Panc1 (cell line): Measurements from ENCODE around the gene DNAAF6. TPM values are rescaled to one million over a fixed set of nuclear protein-coding genes. Genes with fewer than 3 reads are reported as not detected.
"Not testable (repeated sequence)": the region's sequence is repeated elsewhere in the genome, so short reads cannot be mapped to it uniquely, and the experiment has no call there.

Source experiments
- ATAC-seq: fragments of 200-7000 bp; cut with Tn5 transposase; 2 replicates; pipeline ENCODE4 v1.9.1; 2020; ENCODE audit warnings: mild to moderate bottlenecking, moderate library complexity
- BruUV-seq: library from RNA; stranded (reverse); fragments of 400-500 nt; replicated peaks from 2 replicates; lab custom pipeline; 2021; lab: Mats Ljungman, UMichigan
- CTCF ChIA-PET: fragments of 300-600 bp; sonication (Branson Sonifier 250); formaldehyde crosslinking; loops from one replicate; lab custom pipeline; 2022; ENCODE audit warnings: antibody characterized with exemption; lab: Charles Lee
- POLR2A ChIA-PET: fragments of 300-600 bp; sonication (Branson Sonifier 250); formaldehyde crosslinking; loops from one replicate; lab custom pipeline; 2022; ENCODE audit warnings: antibody characterized with exemption; lab: Charles Lee
- DNase-seq: peaks from one replicate; pipeline ENCODE4 v3.0.0-alpha.2; 2010; ENCODE audit warnings: low read depth, low spot score
- H3K27ac ChIP-seq: 2 replicates; pipeline ENCODE4 v1.5.1; 2011; ENCODE audit warnings: mild to moderate bottlenecking, low read length, inconsistent platforms
- H3K27me3 ChIP-seq: fragments of 200-500 bp; sonication (Bioruptor generic); 2 replicates; pipeline ENCODE4 v1.6.0; 2014; ENCODE audit warnings: low read length, inconsistent platforms; ENCODE audit not compliant: control insufficient read depth, insufficient read depth
- H3K36me3 ChIP-seq: fragments of 200-500 bp; sonication (Bioruptor generic); 2 replicates; pipeline ENCODE4 v1.5.1; 2014; ENCODE audit warnings: inconsistent platforms, mild to moderate bottlenecking, low read length, moderate library complexity; ENCODE audit not compliant: control insufficient read depth, insufficient read depth
- H3K4me1 ChIP-seq: 2 replicates; pipeline ENCODE4 v1.5.1; 2011; ENCODE audit warnings: inconsistent platforms, mild to moderate bottlenecking, low read length, moderate library complexity; ENCODE audit not compliant: control insufficient read depth, insufficient read depth
- H3K4me3 ChIP-seq, 2 experiments: 2 replicates each; pipeline ENCODE4 v1.5.1; 2011 to 2012; ENCODE audit warnings: low read depth in 2 of 2, low read length in 2 of 2, mild to moderate bottlenecking in 2 of 2, inconsistent platforms in 1 of 2, moderate library complexity in 1 of 2
- H3K9me3 ChIP-seq: fragments of 200-500 bp; sonication (Bioruptor generic); 2 replicates; pipeline ENCODE4 v1.5.1; 2014; ENCODE audit warnings: low read depth, mild to moderate bottlenecking, inconsistent platforms, low read length, moderate library complexity; ENCODE audit not compliant: control insufficient read depth, insufficient read depth
- CTCF ChIP-seq: fragments of 450-650 bp; IDR thresholded peaks from 2 replicates; pipeline ENCODE4 v1.5.1; 2017; ENCODE audit warnings: mild to moderate bottlenecking
- POLR2AphosphoS5 ChIP-seq: IDR thresholded peaks from 2 replicates; pipeline ENCODE4 v1.6.1; 2012; ENCODE audit warnings: mild to moderate bottlenecking, low read depth, low read length, moderate library complexity
- REST ChIP-seq, 2 experiments: IDR thresholded peaks; 2 replicates each; pipeline ENCODE4 v1.6.1; 2011 to 2012; ENCODE audit warnings: low read depth in 2 of 2, control low read depth in 1 of 2, low read length in 1 of 2, mild to moderate bottlenecking in 1 of 2, moderate library complexity in 1 of 2; ENCODE audit not compliant: insufficient read depth in 1 of 2
- SIN3A ChIP-seq: IDR thresholded peaks from 2 replicates; pipeline ENCODE4 v1.6.1; 2012; ENCODE audit warnings: low read depth, mild to moderate bottlenecking, low read length, moderate library complexity, borderline replicate concordance; ENCODE audit not compliant: insufficient read depth
- TCF7L2 ChIP-seq: IDR thresholded peaks from 2 replicates; pipeline ENCODE4 v1.6.1; 2011; ENCODE audit warnings: mild to moderate bottlenecking, low read depth, low read length, inconsistent platforms
- in situ Hi-C: cut with HindIII; loops from 2 replicates; pipeline ENCODE4 v1.10.0; 2016; ENCODE audit warnings: low sequenced_read_pairs, low pct_unique_long_range_greater_than_20kb
- intact Hi-C: fragments of 100-400 bp; cut with micrococcal nuclease; formaldehyde crosslinking; loops from one replicate; pipeline ENCODE4 v1.10.0; 2022; ENCODE audit not compliant: unreplicated experiment
- total RNA-seq: library from RNA; stranded (reverse); gene quantifications from one replicate; pipeline ENCODE4 v1.2.1, GENCODE V29; 2021; ENCODE audit not compliant: unreplicated experiment

DNAAF6 gene
- total RNA-seq, 1 experiment from 2014 or later: not detected

GRCh38 chrX:107197319-107197718, 9.1 kb upstream of the DNAAF6 start:
- Histone ChIP-seq H3K27ac (no peak overlapping the region), H3K4me1 (no peaks in the 10 kb centered on the region), H3K27me3 (no peaks in the 10 kb centered on the region), H3K4me3 (no peak overlapping the region), H3K36me3 (no peaks in the 10 kb centered on the region), H3K9me3 (no peaks in the 10 kb centered on the region)
- CTCF ChIA-PET: no interaction called here
- intact Hi-C loops: no loop called here
- BruUV-seq: no TSS peak
- ATAC-seq (no peak), DNase-seq (no peak)
- TF ChIP-seq TCF7L2 (no peak), SIN3A (no peak), POLR2AphosphoS5 (no peak), REST (IDR thresholded peaks at IDR 0.05; ENCODE audit: insufficient read depth in 1 of 2, low read depth in 2 of 2, low read length in 1 of 2) (no peak), CTCF (no peak)
- in situ Hi-C loops: no loop called here
- POLR2A ChIA-PET: no interaction called here

DNA sequence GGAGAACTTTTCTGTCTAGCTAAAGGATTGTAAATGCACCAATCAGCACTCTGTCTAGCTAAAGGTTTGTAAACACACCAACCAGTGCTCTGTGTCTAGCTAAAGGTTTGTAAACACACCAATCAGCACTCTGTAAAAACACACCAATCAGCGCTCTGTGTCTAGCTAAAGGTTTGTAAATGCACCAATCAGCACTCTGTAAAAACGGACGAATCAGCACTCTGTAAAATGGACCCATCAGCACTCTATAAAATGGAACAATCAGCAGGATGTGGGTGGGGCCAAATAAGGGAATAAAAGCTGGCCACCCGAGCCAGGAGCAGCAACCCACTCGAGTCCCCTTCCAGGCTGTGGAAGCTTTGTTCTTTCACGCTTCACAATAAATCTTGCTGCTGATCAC, 8.3 kb upstream of the DNAAF6 start:
- intact Hi-C loops, ATAC-seq, H3K27me3 ChIP-seq, H3K36me3 ChIP-seq, H3K4me3 ChIP-seq, H3K9me3 ChIP-seq, DNase-seq, H3K27ac ChIP-seq, H3K4me1 ChIP-seq, CTCF ChIA-PET, BruUV-seq, in situ Hi-C loops, POLR2A ChIA-PET: not testable (repeated sequence)

DNA sequence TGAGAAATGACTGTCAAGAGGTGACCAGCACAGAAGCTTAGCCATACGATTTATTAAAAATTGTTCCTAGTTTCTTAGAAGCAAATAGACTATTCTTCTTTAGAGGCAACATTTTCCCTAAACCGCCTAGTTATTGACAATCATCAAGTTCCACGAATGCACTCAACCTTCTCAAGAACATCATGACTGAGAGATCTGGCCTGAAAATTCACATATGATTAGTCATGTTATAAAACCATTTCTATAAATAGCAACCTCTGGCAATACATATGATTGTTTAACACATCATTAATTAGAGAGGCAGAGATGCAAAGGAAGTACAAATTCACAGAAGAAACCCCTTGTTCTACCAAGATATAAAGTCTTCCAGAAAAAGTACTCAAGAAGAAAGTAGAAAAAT, 6.9 kb upstream of the DNAAF6 start:
- DNase-seq: no peak
- H3K4me3 ChIP-seq: no peak overlapping the region
- no peaks in the 10 kb centered on the region for H3K9me3 ChIP-seq
- H3K4me1 ChIP-seq: no peaks in the 10 kb centered on the region
- POLR2A ChIA-PET: no interaction called here
- CTCF ChIA-PET: no interaction called here
- TF ChIP-seq CTCF (no peak), TCF7L2 (no peak)
- no peaks in the 10 kb centered on the region for H3K27me3 ChIP-seq
- no peak overlapping the region for H3K27ac ChIP-seq
- intact Hi-C loops: no loop called here
- in situ Hi-C loops: no loop called here
- BruUV-seq: no TSS peak
- no peak for ATAC-seq
- H3K36me3 ChIP-seq: no peaks in the 10 kb centered on the region
